Stimulated activated CD4-positive, alpha-beta T cell treated with anti-CD3 and anti-CD28 coated beads, TNF-alpha, amount 100 ng/mL, for 1 hour (primary cell): ENCODE measurements around the gene VMO1.
A peak's percentile ranks its signal among the peaks of the same experiment; 100 is the strongest.
"Not testable (repeated sequence)": the region's sequence is repeated elsewhere in the genome, so short reads cannot be mapped to it uniquely, and the experiment has no call there.

Source experiments
- DNase-seq, 3 donors: peaks; one replicate each; pipeline ENCODE4 v3.0.0-alpha.2; 2020; ENCODE audit warnings: low read depth in 3 of 3, low spot score in 1 of 3

The VMO1 gene, protein sequence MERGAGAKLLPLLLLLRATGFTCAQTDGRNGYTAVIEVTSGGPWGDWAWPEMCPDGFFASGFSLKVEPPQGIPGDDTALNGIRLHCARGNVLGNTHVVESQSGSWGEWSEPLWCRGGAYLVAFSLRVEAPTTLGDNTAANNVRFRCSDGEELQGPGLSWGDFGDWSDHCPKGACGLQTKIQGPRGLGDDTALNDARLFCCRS

DNA sequence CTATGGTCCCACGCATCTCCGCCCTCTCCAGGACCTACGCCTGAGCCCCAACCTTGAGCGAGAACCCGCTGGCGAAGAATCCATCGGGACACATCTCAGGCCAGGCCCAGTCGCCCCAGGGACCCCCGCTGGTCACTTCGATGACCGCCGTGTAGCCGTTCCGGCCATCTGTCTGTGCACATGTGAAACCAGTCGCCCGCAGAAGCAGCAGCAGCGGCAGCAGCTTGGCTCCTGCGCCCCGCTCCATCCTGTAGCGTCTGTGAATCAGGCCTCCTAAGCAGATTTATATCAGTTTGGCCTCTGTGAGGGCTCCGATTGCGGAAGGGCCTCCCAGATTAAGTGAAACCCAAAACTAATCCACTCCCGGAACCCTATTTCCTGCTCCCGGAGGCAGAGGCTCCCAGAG, at the start of gene VMO1:
TSS of gene VMO1 (minus strand) at position 259 of the 406 bp plus-strand sequence. CDS start at position 247, 12 bp downstream.
- no peak for DNase-seq

DNA sequence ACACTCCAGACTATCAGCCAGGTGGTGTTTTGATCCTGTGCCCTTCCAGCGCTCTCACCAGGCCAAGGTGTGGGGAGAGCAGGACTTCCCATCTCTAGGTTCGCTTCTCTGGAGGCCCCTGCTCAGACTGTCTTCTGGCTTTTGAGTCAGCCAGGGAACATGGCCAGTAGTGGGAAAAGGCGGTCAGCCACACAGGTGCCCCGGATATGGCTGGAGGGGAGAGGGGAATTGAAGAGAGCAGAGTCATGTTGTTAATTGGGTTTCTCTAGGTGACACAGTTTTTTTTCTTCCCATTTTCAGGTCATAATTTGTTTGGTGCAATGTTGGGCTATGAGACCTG, 48.5 kb upstream of the VMO1 start:
- no peak for DNase-seq

DNA sequence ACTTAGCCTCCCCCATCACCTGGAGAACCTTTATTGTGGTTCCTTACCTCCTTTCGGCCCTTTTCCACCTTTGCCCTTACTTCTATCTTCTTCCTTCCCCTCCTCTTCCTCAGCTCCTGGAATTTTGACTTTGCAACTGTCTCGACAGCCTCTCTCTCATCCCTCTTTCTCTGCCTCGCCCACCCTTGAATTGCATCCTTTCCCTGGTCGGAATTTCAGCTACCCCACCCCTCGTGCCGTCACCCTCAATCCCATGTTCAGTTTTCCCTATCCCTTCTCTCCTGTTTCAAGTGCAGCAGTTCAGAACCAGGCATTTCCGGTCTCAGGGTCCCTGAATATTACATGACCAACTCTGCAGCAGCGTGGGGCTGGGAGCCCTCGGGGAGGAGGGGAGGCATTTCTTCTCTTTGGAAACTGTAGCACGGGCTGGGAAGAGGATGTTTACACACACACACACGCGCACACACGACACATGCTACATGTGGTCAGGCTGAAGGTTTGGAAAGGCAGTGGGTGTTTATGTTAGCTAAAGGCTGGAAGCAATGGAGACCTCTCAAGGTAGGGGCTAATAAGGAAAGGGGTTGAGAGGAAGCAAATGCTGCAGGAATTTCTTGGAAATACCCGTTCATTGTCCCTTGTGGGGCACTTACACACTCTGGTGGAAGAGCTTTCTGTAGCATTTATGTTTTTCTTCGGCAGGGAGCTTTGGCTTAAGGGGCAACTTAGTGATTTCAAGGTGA, 47.9 kb upstream of the VMO1 start:
- no peak for DNase-seq

DNA sequence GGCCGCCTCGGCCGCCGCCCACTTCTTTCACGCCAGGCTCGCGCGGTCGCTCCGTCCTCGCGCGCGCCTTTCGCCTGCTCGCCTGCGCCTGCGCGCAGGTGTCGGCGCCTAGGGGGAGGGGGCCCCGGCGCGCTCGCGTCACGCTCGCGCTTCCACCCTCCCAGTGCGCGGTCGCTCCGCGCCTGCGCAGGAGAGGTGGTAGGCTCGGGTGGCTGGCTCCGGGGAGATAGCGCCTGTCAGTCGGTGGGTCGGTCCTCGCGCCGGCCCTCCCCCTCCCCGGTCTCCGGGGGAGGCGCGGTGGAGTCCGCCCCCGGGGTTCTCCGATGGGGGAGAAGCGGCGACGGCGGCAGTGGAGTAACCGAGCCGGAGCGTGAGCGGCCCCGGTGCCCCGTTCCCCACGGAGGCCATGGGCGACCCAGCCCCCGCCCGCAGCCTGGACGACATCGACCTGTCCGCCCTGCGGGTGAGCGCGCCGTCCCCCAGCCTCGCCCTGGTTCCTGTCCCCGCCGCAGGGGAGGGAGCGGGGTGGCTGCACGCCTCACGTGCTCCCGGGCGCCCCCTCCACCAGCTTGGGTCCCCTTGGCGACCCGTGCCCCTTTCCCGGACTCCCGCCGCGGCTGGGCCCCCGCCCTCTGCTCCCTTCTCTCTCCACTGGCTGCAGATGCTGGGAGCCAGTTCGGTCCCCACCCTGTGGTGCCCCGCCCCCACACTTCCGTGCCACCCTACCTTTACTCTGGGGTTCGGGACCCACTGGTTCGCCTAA, 47.2 kb upstream of the VMO1 start, which contains the start of gene MINK1:
TSS of gene MINK1 (plus strand) at position 163 of the 763 bp plus-strand sequence. CDS start at position 407, 244 bp downstream.
- peak; percentile 78 to 80 (median 78) for DNase-seq

DNA sequence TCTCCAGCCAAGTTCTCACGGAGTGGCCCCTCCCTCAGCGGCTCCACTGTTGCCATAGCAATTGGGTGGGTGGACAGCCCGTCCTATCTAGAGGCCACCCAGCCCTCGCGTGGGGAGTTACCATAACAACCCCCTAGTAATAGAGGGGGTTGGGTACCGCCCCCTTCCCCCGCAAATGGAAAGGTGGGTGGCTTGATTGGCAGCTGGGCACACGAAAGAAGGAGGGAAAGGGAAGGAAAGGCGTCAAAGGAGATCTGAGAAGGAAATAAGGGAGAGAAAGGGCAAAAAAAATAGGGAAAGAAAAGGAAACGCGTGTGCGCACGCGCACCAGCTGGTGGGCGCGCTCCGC, 46.6 kb upstream of the VMO1 start:
- DNase-seq: not testable (repeated sequence)

DNA sequence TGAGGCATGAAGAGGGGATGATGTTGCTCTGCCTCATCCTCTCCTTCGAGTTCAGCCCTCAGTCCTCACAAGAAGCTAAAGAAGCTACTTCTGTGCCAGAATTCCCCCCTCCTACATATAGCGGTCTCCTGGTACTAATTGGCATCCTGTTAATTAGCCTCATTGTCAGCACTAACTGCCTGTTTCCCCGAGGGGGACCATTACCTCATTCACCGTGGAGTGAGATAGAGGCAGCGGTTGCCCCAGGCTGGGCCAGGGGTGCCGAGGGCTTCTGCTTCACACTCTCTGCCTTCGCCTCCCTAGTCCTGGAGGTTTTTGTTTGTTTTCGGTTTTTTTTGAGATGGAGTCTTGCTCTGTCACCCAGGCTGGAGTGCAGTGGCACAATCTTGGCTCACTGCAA, 41.2 kb upstream of the VMO1 start:
- DNase-seq: no peak

DNA sequence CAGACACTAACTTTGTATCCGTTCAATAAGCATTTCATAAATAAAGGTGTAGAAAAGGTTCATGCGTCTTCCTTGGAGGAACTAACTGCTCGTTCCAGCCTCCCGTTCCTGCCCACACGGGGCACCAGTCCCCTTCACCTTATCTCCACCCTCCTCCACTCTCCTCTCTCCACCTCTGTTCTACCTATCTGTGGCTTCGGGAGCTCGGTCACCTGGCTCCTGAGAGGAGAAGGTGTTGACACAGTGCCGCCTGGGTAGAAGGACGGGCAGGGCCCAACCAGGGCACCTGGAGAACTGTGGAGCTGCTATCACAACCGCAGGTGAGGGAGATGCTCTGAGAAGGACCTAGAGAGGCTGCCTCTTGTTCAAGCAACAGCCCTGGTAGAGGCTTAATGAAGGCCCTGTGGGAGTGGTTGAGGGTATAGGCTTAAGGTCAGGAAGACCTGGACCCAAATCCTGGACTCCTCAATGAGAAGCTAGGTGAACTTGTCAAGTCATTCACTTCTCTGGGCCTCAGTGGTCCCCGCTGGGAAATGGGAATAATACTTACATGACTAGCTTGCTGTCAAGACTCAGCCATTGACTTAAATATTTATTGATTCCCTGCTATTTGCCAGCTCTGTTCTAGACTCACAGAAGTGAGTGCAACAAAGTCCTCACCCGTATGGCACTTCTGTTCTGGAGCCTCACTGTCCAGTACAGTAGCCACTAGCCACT, 37.4 kb upstream of the VMO1 start:
- no peak for DNase-seq

DNA sequence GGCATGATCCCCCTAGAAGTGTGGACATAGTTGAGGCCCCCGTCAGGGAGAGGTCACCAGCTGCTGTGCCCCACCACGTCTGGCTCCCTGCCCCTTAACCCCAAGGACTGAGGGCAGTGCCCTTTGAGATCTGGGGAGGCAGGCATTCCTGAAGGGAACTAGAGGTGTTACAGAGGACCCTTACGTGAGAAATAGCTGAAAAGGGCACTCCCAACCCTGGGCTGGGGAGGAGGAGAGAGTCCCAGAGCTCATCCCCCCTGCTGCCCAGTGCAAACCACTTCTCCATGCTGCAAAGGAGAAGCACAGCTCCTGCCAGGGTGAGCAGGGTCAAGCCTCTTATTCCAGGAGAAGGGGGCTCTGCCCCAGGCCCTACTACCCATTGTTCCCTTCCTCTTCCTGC, 36.7 kb upstream of the VMO1 start:
- no peak for DNase-seq

DNA sequence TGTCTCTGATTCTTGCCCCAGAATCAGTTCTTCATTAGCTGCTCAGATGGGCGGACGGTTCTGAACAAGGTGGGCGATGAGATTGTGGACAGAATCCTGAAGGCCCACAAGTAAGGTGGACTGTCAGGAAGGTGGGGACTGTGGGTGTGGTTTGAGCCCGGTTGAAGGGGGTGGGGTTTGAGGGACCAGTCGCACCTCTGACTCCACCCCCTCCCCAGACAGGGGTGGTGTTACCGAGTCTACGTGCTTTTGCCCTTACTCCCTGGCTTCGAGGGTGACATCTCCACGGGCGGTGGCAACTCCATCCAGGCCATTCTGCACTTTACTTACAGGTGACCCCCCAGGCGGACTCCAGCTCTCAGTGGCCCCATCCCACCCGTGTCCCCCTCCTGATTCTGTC, 32.1 kb upstream of the VMO1 start:
- DNase-seq: no peak

DNA sequence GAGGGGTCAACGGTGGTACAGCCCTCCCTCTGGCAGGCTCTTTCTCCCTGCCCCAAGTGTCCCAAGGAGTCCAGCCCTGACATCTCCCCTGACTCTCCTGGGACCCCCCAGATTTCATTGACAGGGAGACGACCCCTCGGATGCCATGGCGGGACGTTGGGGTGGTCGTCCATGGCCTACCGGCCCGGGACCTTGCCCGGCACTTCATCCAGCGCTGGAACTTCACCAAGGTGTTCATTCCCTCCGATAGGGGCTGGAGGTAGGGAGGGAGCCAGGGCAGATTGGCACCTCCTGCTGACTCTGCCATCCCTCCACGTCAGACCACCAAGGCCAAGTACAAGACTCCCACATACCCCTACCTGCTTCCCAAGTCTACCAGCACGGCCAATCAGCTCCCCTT, 30.7 kb upstream of the VMO1 start:
- DNase-seq: no peak

DNA sequence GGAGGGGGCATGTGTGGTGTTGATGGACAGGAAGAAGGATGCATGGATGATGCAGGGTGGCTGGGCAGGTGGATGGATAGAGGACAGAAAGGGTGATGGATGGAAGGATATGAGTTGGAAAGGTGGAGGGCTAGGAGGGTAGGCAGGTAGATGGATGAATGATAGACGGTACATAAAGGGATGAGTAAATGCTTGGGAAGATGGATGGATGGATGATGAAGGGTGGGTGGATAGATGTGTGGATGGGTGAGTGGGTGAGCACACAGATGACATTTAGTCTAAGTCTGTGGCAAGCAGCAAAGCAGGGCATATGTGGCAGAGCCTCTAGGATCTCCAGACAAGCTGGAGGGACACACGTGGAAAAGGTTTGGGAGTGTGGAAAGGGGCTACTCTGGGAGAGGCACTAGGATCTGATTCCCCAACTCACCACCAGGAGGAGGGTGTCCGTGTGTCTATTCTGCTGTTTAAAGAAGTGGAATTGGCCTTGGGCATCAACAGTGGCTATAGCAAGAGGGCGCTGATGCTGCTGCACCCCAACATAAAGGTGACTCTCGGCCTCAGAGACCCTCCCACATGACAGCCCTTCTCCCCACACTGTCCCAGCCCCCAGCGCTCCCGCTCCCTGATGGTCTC, 29.0 kb upstream of the VMO1 start:
- no peak for DNase-seq

DNA sequence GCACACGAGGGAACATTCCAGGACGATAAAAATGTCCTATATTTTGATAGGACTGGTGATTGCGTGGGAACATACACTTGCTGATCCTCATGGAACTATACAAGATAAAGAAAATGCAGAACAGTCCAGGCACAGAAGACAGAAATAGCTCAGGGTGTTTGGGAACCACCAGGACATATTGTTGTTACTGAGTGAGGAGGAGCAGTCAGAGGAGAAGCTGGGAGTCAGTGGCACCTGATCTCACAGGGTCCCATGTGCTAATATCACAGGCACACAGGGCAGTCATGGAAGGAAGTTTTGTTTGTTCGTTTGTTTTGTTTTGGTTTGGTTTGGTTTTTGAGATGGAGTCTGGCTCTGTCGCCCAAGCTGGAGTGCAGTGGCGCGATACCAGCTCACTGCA, 26.5 kb upstream of the VMO1 start:
- DNase-seq: no peak

DNA sequence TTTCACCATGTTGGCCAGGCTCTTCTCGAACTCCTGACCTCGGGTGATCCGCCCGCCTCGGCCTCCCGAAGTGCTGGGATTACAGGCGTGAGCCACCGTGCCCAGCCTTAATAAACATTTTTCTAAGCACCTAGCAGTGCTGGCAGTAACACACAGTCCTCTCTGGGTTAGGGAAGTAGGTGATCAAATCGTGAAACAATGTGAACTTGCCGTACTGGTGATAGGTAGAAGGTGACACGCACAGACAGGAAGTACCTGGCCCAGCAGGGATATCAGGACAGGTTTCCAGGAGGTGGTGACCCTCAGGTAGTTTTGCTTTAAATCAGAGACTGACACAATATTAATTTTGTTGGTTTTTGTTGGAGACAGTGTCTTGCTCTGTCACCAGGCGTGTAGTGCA, 25.3 kb upstream of the VMO1 start:
- DNase-seq: no peak

DNA sequence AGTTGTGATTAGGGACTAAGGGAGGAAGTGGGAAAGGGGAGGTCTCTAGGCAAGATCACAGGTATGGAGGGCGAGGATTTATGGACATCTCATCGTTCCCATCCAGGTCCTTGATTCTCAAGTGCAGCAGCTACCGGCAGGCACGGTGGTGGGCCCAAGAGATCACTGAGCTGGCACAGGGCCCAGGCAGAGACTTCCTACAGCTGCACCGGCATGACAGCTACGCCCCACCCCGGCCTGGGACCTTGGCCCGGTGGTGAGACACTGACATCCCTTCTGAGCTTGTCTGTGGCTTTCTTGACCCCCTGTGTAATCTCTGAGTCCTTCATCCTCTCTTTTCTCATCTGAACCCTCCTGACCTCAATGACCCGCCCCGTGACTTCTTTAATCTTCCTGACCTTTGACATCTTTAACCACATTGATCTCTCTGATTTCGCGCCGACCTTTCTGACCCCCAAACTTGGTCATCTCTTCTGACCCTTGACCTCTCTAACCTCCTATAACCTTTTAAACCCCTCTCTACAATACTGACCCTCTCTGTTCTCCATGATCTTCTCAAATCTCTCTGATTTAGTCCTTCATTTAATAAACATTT, 24.6 kb upstream of the VMO1 start:
- no peak for DNase-seq

DNA sequence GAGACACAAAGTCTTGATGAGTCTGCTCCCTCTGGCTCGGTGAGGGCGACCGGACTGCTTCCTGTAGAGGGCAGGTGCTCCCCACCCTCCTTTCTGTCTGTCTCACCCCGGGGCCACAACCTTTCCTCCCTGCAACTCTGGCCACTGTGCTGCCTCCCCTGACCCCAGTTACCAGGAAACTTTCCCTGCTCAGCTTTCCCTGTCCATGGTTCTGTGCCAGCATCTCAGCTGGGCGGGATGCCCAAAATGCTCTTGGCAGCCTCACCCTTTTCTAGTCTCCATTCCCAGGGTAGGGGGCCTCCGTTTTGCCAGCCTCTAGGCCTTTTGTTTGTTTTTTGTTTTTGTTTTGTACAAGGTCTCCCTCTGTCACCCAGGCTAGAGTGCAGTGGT, 22.2 kb upstream of the VMO1 start:
- no peak for DNase-seq

DNA sequence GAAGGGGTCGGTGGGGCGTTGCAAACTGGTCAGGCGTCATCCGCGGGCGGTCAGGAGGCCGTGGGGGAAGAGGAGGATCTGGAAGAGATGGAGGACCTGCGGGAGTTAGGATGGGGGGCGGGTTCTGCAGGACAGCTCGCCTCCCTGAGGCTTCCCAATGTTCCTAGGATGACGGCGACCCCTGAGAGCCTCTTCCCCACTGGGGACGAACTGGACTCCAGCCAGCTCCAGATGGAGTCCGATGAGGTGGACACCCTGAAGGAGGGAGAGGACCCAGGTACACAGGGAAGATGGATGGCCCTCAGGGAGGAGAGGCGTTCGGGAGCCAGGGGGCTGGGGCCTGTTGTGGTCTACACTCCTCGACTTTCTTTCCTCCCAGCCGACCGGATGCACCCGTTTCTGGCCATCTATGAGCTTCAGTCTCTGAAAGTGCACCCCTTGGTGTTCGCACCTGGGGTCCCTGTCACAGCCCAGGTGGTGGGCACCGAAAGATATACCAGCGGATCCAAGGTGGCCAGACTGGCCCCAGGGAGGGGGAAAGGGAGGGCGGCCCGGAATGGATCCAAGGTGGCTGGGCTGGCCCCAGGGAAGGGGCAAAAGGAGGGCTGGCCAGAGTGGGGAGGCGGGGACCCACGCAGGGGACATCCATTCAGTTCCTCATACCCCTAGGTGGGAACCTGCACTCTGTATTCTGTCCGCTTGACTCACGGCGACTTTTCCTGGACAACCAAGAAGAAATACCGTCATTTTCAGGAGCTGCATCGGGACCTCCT, 21.6 kb upstream of the VMO1 start:
- no peak for DNase-seq

DNA sequence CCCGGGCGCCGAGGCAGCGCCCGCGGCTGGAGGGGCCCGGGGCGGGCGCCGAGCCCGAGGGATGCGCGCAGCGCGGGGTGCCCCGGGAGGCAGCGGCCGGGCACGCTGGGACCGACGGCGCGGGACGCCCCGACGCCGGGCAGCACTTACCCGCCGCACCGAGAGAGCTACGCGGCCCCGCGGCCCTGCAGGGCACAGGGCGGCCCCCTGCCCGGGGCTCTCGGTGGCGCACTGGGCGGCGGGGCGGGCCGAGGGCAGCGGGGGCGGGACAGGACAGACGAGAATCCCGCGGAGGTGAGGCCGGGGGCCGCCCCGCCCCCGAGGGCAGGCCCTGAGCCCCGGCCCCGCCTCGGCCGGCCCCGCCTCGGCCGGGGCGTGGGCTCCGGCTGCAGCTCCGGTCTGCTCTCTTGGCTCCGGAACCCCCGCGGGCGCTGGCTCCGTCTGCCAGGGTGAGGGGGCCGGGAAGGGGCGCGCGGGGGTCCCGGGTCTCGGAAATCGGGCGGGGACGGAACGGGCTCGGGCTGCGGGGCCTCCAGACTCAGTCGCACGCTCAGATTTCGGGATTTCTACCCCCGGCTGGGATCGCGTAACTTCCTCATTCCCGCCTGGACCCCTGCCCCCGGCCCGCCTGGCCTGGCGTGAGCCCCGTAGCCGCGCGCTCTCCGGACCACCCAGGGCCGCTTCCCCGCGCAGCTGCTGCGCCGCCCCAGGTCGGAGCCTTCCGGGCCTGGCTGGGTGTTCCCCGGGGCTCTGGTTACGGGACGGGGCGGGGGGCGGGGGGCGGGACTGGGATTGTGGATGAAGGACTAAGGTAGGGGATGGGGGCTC, 20.8 kb upstream of the VMO1 start, which contains the start of gene PLD2:
TSS of gene PLD2 (plus strand) at position 376 of the 828 bp plus-strand sequence. CDS start 621 bp downstream, outside the sequence.
- peak; percentile 64 to 80 (median 70) for DNase-seq

DNA sequence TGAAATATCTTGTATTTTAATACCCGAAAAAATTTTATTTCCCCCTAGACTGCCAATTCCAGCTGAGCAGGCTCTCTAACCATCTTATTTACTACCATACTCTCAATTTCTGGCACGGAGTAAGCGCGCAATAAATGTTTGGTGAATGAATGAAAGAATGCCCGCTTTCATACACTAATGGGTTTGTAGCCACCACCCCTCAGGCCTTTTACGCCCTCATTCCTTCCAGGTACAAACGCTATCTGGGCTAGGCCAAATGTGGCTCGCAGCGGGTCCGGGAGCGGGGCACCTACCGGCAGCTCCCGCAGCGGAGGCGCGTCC, 20.3 kb upstream of the VMO1 start:
- no peak for DNase-seq

DNA sequence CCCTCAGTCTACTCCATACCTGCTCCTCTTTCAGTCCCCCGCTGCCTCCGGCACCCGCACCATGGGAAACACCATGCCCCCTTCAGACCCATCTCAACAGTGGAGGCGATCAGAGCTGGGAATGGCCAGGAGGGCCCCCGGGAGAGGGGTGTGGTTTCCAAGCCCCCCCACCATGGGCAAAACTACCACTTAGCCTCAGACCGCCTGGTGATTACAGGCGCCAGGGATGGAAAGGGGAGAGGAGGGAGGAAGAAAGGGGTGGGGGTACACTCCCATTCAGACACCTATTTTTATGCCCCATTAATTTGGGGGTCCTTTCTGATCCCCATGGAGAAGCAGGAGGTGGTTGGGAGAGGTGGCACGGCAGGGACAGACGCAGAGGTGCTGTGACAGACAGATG, 16.1 kb upstream of the VMO1 start, which contains the start of gene C17orf114:
TSS of gene C17orf114 (minus strand) at position 101 of the 400 bp plus-strand sequence.
- no peak for DNase-seq
